ENCODE results near the gene ATP8A2.

ATP8A2 gene

DNA sequence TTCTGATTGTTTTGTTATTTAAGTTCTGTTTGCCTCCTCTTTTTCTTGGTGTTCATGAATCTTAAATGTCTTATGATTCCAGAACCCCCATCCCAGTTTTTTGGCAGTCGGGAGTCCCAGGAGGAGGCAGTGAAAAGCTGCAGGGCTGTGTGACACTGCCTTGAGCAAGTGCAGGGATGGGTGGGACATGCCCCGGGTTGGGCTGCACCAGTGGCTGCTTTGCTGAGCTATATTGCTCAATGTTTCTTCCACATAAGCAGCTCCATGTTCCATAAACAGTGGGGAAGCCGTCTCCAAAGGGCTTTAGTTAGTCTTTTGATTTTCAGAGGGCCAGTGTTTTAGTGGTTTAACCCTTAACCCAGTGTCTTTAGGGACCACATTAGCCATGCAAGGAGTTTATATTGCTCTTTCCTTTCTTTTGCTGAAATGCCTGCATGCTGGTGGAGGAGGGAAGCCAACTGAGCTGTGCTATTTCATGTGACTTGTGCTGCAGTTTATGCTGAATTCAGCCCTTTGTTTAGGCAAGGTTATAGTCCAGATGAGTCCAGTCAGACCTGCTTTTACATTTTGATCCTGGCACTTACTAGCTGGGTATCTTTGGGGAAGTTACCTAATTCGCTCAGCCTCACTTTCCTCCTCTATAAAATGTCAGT is 13.1 kb downstream of the ATP8A2 start:
- DNase-seq (ENCODE audit: low read depth) = no peak

DNA sequence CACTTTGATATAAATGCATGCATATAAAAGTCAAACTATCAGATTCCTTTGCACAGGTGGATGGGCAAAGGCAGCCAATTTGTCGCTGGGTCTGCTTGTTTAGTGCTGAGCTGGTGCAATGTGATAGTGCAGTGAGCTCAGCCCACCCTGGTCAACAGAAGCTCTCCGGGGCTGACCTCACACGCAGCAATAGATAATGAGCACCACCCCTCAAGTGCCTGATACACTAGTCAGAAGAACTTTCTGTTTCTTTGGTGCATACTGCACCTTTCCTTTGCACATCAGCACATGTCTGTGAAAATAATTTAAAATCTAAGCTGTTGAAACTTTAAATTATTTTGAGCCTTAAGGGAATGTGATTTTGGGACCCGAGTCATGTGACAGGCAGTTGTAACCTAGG is 20.2 kb downstream of the ATP8A2 start:
- no peak for DNase-seq (ENCODE audit: low read depth)

DNA sequence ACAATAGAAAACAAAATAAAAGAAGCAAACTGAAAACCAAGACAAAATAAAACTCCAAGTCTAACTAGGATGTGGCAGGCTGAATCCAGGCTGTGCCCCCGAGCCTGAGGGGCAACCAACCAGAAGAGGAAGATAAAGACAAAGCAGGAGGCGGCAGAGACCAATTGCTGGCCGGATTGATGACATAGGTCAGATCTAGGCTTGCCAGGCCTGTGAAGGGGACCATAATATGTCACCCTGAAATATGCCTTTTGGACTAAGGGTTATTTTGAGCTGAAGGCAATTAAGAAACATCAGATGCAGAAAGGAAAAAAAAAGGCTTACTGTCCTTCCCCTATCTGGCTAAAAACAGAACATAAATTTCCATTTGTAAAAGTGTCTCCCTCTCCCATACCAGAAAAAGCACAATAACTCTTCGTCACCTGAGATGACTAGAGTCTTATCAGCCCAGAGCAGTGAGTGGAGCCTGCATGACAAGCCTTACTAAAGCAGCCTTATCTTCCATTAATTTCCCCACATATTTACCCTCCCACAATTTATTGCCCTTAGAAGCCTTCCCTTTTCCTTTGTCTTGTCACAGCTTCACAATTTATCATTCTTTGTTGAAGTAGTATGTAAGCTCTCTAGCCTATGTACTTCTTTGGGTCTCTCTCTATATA is 22.8 kb downstream of the ATP8A2 start:
- no peak for DNase-seq (ENCODE audit: low read depth)

DNA sequence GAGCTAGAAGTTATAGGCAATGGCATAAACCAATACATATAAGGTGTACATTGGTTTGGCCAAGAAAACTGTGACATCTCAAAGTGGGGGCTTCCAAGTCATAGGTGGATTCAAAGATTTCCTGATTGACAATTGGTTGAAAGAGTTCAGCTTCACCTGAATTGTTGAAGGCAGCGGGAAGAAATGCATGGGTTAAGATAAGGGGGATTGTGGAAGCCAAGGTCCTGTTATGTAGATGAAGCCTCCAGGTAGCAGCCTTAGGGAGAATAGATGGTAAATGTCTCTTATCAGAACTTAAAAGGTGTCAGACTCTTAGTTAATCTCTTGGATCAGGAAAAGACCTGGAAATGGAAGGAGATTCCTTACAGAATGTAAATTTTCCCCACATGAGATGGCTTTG is 26.0 kb downstream of the ATP8A2 start:
- no peak for DNase-seq (ENCODE audit: low read depth)

DNA sequence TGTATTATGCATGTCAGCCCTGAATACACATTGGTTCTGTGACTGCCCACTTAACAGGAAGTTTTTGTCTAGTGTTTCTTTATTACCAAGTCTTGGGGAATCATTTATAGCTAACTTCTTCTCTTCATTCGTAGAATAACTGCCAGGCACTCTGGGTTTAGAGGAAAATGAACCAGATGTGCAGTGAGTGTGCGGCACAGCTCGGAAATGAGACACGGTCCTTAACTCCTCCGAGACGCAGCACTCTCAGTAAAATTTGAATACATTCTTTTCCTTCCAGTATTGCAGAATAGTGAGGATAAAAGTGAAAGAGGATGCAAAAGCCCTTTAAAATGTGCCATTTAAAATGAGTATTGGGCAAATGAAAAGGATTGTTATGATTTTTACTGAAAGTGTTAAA is 29.2 kb downstream of the ATP8A2 start:
- no peak for DNase-seq (ENCODE audit: low read depth)

DNA sequence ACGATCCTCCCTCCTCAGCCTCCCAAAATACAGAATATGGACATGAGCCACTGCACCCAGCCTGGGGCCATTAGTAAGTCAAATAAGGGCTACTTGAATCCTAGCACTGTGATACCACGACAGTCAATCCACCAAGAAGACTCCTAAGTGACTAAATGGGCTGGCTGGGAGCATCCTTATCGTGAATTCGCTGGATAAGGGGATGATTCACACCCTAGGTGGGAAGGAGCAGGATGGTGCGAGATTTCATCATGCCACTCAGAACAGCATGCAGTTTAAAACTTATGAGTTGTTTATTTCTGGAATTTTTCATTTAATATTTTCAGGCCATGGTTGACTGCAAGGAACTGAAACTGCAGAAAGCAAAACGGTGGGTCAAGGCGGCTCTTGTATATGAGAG is 30.2 kb downstream of the ATP8A2 start:
- no peak for DNase-seq (ENCODE audit: low read depth)

DNA sequence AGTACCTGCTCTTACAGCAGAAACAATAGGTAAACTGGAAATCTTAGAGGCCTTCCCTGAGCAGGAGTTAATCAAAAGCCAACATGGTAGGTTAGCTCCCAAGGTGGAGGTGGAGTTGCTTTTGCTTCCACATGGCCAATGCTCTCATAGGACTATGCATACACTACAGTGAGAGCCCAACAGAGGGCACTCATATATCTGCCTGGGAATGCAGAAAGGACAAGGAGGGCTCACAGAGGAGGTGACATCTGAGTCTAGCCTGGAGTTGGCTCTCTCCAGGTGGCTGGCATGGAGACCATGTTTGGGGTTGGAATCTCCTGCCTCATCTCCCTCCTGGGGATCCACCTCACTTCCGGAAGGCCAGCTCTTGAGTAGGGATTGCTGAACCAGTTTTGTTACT is 34.6 kb downstream of the ATP8A2 start:
- DNase-seq (ENCODE audit: low read depth) = no peak

DNA sequence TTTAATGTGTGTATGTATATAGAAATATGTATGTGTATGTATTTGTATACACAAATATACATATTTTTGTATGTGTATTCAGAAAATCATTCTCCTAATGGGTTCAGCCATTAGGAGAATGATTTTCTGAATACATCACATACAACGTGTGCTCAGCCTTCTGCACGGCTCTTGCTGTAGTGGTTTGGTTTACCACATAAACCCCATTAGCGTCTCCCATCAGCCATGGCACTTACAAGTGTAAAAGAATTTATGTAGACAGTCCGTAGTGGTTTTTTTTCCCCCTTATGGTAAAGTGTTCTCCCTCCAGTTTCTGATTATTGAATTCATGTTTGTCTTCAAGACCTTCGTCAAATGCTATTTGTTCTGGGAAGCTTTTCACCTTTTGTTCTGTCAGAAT is 38.2 kb downstream of the ATP8A2 start:
- no peak for DNase-seq (ENCODE audit: low read depth)

DNA sequence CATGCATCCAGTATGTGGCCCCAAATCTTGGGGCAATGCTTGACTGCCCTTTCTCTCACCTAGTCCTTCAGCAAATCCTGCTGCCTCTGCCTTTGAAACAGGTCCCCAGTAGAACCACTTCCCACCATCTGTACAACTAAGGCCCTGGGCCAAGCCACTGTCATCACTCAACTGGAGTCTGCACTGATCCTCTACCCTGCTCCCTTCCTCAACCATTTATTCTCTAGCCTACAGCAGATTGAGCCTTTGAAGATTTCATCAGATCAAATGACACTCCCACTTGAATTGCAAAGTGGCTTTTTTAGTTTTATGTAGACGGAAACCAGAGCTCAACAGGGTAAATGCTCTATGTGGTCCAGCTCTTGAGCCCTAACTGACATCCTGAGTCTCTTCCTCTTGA is 43.5 kb downstream of the ATP8A2 start:
- no peak for DNase-seq (ENCODE audit: low read depth)

DNA sequence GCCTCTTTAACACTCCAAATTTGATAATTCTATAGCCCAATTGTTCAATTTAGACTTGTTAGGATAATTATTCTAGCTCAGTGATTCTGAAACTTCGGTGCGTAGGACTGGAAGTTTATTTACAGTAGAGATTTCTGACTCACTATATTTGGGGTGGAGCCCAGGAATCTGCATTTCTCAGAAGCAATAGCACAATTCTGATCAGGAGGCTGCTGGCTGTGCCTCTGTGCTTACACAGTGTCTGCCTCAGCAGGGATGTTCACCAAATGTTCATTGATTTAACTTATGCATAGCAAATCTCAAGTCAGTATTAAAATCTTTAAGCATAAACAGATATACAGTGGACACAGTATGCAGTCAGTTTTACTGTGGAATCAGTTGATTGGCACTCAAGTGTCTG is 45.8 kb downstream of the ATP8A2 start:
- DNase-seq (ENCODE audit: low read depth) = no peak

DNA sequence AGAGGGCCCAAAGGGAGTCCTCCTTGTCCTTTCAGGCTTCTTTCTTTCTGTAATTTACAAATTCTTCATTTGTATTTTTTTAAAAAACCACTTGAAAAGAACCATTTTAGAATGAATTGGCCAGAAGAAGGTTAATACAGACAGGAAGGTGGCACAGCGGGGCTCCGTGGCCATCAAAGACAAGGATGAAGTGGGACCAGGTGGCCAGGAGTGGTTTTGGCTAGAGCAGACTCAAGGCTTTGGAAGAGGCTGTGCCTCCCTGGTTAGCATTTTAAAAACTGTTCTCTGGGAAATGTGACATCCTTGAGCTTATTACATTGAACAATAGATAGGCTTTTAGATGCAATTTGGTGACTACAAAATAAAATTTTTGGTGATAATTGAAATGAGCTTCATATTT is 48.4 kb downstream of the ATP8A2 start:
- DNase-seq (ENCODE audit: low read depth) = no peak

DNA sequence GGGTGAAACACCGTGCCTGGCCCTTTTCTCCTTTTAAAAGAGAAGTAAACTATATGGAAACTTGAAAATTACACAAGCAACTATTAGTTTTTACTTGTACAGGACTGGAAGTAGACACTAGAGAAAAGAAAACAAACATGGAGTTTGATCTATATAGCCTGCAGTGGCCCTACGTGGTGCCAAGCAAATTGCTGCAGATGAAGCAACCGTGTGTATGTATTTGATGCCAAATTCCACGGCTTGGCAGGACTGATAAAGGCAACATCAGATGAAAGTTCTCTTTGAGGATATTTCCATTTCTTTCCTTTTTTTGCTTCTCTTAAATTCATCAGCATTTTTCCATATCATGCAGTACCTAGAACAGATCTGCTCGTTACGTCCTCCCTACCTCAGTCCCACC is 49.8 kb downstream of the ATP8A2 start:
- no peak for DNase-seq (ENCODE audit: low read depth)

DNA sequence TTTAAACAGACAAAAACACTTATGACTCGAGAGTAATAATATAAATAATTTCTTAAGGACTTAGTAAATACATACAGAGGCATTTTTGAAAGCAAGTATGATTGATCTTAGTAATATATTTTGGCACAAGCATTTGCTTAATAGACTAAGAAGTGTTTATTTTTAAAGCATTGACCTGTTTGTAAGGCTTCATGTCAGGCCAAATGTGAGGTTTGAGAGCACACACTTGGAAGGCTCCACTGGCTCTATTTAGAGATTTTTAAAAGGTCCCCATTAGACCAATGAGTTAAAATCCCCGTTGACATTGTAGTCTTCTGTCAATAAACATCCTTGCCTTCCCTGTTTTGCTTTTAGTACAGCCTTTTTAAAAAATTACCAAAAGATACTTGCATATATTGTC is 50.4 kb downstream of the ATP8A2 start:
- DNase-seq (ENCODE audit: low read depth) = no peak

DNA sequence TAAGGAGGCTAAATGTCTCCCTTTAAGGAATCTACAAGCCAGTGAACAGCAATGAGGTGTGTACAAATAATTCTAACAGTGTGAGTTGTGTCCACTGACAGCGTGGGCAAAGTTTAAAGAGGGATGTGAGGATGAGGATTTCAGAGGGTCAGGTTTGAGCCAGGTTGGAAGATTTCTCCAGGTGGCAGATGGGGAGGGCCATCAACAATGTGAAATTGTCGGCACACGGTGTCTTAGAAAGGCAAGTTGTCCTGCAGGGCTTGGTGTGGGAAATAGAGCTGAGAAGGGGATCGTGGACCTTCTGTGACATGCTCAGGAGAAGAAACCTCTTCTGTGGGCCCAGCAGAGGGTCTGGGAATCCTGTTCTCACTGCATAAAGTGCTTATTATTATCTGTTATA is 52.1 kb downstream of the ATP8A2 start:
- no peak for DNase-seq (ENCODE audit: low read depth)

DNA sequence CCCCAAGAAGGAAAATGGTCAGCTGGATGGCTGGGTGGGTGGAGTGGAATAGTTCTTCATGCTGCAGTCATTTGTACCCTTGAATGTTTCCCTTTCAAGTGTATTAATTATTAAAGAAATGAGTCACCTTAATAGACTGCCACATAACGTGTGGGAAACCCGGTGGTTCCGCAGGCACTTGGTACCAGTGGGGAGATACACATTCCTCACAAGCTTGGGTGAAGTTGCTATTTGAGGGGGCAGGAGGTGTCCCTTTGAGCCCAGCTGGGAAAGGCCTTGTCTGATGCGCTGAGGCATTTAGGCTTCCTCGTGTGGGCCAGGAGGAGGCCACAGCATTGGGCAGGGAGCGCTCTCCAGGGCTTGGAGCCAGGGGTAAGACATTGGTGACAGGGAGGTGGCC is 57.7 kb downstream of the ATP8A2 start:
- DNase-seq (ENCODE audit: low read depth) = no peak

DNA sequence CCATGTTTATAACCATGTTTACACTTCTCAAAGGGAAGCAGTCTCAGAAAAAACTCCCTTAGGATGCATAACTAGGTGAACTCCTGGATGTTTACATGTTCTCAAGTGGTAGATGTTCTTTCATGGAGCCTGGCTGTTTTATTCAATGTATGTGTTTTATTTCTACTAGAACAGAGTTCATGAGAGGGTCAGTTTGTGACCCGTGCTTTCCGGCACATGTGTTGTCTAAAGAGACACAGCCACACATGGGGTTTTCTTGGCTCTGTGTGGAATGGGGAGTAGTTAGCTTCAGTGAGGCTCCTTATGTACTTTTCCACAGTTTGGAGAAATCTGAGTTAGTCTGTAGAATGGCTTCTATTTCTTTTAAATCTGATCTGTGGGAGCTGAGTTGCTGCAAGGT is 60.9 kb downstream of the ATP8A2 start:
- no peak for DNase-seq (ENCODE audit: low read depth)

DNA sequence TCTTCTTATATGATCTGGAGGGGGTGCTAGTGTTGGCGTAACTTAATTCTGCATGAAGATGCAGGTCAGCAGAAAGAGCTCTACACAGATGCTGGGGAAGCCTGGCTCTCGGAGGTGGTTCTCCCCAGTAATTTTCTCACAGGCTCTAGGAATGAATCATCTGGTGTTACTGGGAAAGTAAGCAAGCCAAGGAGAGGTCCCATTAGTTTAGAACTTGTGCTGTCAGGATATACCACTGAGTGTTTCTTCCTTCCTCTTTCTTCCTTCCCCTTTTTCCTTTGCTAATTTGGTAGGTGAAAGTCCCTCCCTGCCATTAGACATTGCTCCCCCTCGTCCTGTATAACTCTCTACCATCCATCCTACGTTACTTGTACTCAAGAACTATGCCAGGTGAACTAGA is 68.3 kb downstream of the ATP8A2 start:
- no peak for DNase-seq (ENCODE audit: low read depth)

DNA sequence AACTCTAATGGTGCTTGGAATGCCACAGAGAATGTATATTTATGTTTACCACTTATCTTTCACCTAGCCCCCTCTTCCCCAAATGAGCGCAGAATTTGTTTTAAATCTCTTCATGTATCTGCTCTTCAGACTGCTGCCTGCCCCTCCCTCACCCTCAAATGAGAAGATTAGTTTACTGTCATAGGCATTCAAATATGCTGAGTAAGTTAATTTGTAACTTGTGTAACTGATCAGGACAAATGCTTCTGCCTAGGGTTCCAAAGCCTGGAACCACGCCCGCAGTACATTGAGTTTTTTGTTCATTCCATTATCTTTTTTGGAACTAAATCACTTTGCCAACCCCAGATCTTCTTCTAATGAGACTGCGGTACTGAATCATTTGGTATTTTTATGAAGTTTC is 74.5 kb downstream of the ATP8A2 start:
- DNase-seq (ENCODE audit: low read depth) = no peak

DNA sequence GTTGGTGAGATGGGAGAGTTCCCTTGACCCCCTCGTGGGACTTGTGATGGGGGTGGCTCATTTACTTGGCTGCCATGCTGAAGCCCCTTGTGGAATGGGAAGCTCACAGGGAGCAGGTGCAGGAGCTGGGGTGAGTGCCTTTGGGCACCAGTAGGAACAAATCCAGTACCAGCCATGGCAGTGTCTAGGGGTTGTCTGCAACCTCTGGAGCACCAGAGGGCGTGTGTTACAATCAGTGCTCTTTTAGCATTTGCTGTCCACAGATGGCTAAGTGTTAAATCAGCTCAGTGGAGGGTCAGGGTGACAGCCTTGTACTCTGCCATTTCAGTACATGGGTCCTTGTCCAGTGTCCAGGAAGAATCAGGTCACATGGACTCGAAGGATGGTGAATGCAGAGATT is 75.6 kb downstream of the ATP8A2 start:
- DNase-seq (ENCODE audit: low read depth) = no peak

DNA sequence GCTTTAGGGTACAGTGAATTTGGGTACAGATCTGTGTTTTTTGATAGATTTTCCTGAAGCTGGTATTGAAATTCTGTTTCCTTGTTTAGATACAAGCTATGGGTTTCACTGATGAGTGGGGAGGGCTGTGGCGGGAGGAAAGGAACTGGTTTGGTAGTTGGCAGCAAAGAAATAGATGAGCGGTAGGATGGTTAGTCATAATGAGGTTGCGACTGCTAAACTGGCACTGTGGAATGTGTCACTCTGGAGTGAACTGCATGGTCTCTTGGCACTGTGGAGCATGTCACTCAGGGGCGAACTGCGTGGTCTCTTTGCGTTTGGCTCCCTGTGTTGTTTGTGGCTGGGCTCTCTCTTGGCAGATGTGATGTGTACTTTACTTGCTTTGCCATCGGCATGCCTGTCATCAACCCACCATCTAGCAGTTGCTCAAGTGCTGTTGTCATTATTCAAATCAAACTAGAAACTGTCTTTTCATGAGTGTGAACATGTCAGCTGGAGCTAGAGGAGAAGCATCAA is 82.1 kb downstream of the ATP8A2 start:
- no peak for DNase-seq (ENCODE audit: low read depth)

DNA sequence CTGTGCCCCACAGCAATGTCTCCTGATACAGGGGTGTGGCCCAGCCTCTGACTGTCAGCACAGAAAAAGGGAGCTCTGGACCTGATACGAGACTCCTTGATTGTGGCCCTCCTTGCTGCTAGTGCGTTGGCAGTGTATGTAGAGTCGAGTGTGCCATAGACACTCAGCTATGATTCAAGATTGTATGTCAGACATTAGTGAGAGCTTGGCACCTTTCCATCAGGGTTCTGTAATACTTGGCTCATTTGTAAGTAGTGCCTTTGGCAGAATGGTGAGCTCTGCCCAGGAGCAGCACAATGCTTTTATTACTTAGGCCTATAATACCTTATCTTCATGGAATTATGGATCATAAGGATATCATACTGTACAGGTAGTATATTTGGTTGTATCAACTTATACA is 83.4 kb downstream of the ATP8A2 start:
- no peak for DNase-seq (ENCODE audit: low read depth)

DNA sequence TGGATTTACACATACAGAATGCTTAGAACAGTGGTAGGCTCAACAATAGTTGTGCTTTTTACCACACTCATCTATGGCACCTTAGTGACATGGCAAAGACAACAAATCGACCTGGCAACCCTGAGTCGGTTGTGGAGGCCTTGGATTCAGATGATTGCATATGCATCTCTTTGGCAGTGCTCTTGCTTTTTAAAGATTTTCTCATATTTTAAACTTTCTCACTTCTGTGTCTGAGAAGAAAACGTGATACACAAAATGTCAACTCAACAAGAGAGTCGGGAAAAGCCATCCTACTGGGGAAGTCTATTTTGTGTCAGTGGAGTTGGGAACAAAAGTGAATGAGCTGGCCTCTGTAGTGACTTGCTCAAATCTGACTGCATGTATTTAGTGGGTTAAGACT is 85.8 kb downstream of the ATP8A2 start:
- no peak for DNase-seq (ENCODE audit: low read depth)

DNA sequence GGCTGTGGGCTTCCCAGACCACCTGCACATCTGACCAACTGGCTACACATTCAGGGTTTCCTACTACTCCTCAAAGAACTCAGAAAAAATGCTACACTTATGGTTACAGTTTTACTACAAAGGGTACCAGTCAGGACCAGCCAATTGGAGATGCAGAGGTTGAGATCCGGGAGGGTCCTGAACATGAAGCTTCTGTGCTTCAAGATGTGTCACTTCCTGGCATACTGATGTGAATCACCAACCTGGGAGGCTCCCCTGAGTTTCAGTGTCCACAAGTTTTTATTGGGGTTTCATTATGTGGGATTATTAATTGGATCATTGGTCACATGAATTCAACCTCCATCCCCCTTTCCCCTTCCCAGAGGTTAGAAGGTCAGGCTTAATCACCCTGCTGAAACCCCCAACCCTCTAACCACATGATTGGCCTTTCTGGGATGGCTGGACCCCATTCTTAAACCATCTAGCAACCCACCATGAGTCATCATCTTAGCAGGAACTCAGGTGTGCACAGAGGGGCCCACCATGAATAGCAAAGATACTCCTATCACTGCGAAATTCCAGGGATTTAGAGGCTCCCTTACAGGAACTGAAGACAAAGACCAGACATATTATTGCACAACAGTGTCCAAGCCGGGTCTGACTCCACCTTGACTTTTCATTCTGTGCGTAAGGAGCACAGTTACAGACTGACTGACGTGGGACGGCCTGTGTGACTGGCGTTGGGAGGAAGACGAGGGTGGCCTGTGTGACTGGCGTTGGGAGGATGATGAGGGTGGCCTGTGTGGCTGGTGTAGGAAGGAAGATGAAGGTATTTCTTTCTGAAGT is 90.7 kb downstream of the ATP8A2 start:
- DNase-seq (ENCODE audit: low read depth) = no peak

All from stimulated activated CD8-positive, alpha-beta memory T cell treated with anti-CD3 and anti-CD28 coated beads, Interleukin-12 subunit alpha, Interleukin-12 subunit beta, amount 100 ng/mL, for 4 hours (primary cell).